Gastrocnemius medialis (tissue), 4 donors: ENCODE results near the gene SPNS2. TPM values are rescaled to one million over a fixed set of nuclear protein-coding genes. Genes with fewer than 3 reads are reported as not detected.

Experiments
- ATAC-seq, 2 donors: fragments of 150-250 bp; one replicate each; pipeline ENCODE4 v1.9.1; 2016
- DNase-seq, 2 donors: peaks; one replicate each; pipeline ENCODE4 v3.0.0-alpha.2; 2019
- H3K27ac ChIP-seq, 4 donors: fragments of 200-600 bp; sonication (generic); 1 replicate in 1 of 4; 2 replicates in 3 of 4; pipeline ENCODE4 v1.5.1; 2016 to 2018; ENCODE audit warnings: mild to moderate bottlenecking in 2 of 4, moderate library complexity in 1 of 4
- H3K27me3 ChIP-seq, 3 donors: fragments of 200-600 bp; sonication (generic) in 2 of 3; 1 replicate in 1 of 3; 2 replicates in 2 of 3; pipeline versions ENCODE4 v1.5.1 to v1.6.0; 2016 to 2019; ENCODE audit warnings: mild to moderate bottlenecking in 1 of 3, moderate library complexity in 1 of 3
- H3K36me3 ChIP-seq, 2 donors: fragments of 200-600 bp; sonication (generic) in 1 of 2; one replicate each; pipeline ENCODE4 v1.5.1; 2017 to 2018
- H3K4me1 ChIP-seq, 2 donors: fragments of 200-600 bp; sonication (generic) in 1 of 2; one replicate each; pipeline ENCODE4 v1.5.1; 2016 to 2017; ENCODE audit warnings: mild to moderate bottlenecking in 2 of 2
- H3K4me3 ChIP-seq, 4 donors: fragments of 200-600 bp; sonication (generic) in 3 of 4; 1 replicate in 1 of 4; 2 replicates in 3 of 4; pipeline ENCODE4 v1.5.1; 2016 to 2019; ENCODE audit warnings: mild to moderate bottlenecking in 2 of 4
- H3K9me3 ChIP-seq, 3 donors: fragments of 200-600 bp; sonication (generic) in 2 of 3; 1 replicate in 1 of 3; 2 replicates in 2 of 3; pipeline ENCODE4 v1.5.1; 2016 to 2019
- POLR2A ChIP-seq, 2 donors: fragments of 450-650 bp; IDR thresholded peaks; one replicate each; pipeline ENCODE4 v1.6.1; 2017; ENCODE audit warnings: antibody characterized with exemption in 2 of 2, mild to moderate bottlenecking in 2 of 2, moderate library complexity in 2 of 2
- in situ Hi-C, 4 donors: fragments of 200-750 bp; cut with MboI; loops; one replicate each; pipeline versions ENCODE4 v1.15.0 to v1.8.0; 2017; ENCODE audit warnings: low sequenced_read_pairs in 4 of 4
- intact Hi-C: fragments of 100-400 bp; cut with DNase I; formaldehyde crosslinking; loops from one replicate; pipeline ENCODE4 v1.15.1; 2023; ENCODE audit warnings: low total_unique reads
- total RNA-seq, 4 donors: library from RNA; depleted of rRNA; stranded (reverse); fragments of >200 nt; gene quantifications; one replicate each; pipeline versions ENCODE4 v1.1.0 to v1.2.3, GENCODE V29; 2016
- TF ChIP-seq, protein P1 (sequence below), 5 experiments: fragments of 450-650 bp in 3 of 5; fragments of 200-600 bp in 2 of 5; sonication (generic) in 2 of 5; IDR thresholded peaks in 4 of 5; conservative IDR thresholded peaks in 1 of 5; 1 replicate in 4 of 5; 2 replicates in 1 of 5; pipeline ENCODE4 v1.5.1; 2016 to 2019; ENCODE audit warnings: antibody characterized with exemption in 5 of 5, mild to moderate bottlenecking in 3 of 5, moderate library complexity in 3 of 5

The SPNS2 gene
- total RNA-seq, 4 donors from 2014 or later, result 2.7 to 6.2 (median 4.2) TPM

DNA sequence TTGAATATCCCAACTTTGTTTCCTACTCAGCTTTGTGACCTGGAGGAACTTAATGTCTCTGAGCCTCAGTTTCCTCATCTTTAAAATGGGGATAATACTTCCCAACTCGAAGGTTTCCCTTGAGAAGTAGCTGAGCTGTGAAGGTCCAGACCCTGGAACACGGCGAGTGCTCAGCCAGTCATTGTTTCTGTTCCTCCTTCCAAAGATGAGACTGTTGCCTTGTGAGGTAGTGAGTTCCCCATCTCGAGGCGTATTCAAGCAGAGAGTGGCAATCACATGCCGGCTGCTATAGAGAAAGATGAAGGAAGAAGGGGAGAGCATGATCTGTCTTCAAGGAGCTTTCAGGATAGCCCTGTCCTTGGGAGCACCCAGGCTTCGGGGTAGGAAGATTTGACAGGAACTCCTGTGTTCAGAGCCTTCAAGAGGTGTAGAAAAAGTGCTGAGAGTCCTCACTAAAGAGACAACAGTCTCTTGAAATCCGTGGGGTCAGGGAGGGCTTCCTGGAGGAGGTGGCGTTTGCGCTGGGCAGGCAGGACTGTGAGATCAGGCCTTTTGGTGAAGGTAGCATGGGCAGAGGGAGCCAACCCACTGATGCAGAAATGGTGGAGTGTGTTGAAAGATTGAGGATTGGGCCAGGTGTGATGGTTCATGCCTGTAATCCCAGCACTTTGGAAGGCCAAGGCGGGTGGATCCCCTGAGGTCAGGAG lies 27.2 kb downstream of the SPNS2 start:
- Histone ChIP-seq H3K27ac (peak overlapping the region in 1 of 4 donors; percentile 25), H3K27me3 (no peaks in the 10 kb centered on the region), H3K36me3 (no peaks in the 10 kb centered on the region), H3K4me3 (no peak overlapping the region), H3K9me3 (no peaks in the 10 kb centered on the region), H3K4me1 (peaks cover 0 to 13% of the 10 kb centered on the region in 2 donors)
- ATAC-seq, result no peak
- no peak for TF ChIP-seq POLR2A (IDR thresholded peaks at IDR 0.05)
- TF ChIP-seq, protein P1, sequence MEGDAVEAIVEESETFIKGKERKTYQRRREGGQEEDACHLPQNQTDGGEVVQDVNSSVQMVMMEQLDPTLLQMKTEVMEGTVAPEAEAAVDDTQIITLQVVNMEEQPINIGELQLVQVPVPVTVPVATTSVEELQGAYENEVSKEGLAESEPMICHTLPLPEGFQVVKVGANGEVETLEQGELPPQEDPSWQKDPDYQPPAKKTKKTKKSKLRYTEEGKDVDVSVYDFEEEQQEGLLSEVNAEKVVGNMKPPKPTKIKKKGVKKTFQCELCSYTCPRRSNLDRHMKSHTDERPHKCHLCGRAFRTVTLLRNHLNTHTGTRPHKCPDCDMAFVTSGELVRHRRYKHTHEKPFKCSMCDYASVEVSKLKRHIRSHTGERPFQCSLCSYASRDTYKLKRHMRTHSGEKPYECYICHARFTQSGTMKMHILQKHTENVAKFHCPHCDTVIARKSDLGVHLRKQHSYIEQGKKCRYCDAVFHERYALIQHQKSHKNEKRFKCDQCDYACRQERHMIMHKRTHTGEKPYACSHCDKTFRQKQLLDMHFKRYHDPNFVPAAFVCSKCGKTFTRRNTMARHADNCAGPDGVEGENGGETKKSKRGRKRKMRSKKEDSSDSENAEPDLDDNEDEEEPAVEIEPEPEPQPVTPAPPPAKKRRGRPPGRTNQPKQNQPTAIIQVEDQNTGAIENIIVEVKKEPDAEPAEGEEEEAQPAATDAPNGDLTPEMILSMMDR (IDR thresholded peaks at IDR 0.05 in 4 of 5, conservative IDR thresholded peaks at IDR 0.05 in 1 of 5), result no peak
- in situ Hi-C loops (no loop called here), intact Hi-C loops (no loop called here)
- no peak for DNase-seq

DNA sequence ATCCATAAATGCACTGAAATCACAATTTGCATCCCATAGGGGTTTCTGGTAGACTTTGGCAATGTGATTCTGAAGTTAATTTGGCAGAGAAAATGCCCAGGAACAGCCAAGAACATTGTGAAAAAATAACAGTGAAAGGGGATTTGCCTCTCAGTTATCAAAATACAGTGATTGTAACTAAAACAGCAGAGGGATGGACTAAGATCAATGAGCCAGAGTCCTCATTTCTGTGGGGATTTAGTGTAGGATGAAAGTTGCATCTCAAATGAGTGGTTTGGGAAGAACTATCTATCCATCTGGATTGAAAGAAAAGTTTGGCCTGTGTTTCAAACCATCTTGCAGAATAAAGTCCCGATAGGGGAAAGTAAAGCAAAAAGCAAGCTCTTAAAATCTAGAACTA lies 28.5 kb downstream of the SPNS2 start:
- H3K4me3 ChIP-seq, result no peak overlapping the region
- intact Hi-C loops (no loop called here), in situ Hi-C loops (no loop called here)
- TF ChIP-seq, protein P1 (IDR thresholded peaks at IDR 0.05 in 4 of 5, conservative IDR thresholded peaks at IDR 0.05 in 1 of 5), result no peak
- no peak for TF ChIP-seq POLR2A (IDR thresholded peaks at IDR 0.05)
- H3K9me3 ChIP-seq, result no peaks in the 10 kb centered on the region
- peaks cover 0 to 17% of the 10 kb centered on the region in 2 donors for H3K4me1 ChIP-seq
- H3K27me3 ChIP-seq, result no peaks in the 10 kb centered on the region
- H3K36me3 ChIP-seq, result no peaks in the 10 kb centered on the region
- DNase-seq, result no peak
- H3K27ac ChIP-seq, result peak overlapping the region in 1 of 4 donors; percentile 37
- no peak for ATAC-seq

DNA sequence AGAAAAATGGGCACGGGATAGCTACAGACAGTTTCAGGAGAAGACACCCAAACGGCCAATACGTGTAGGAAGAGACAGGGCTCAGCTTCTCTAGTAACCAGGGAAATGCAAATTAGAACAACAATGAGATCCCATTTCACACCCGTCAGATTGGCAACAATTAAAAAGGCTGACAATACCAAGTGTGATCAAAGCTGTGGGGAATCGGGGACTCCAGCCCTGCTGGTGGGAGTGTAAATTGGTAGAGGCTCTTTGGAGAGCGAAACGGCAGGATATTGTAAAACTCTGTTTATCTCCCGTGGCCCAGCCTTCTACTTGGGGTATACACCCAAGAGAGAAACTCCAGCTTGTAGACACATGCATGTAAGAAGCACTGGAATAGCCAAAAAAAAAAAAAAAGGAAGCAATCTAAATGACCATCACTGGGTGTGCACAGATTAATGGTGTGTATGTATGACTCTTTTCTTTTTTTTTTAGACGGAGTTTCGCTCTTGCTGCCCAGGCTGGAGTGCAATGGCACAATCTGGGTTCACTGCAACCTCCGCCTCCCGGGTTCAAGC lies 29.0 kb downstream of the SPNS2 start:
- H3K4me1 ChIP-seq, result peaks cover 0 to 17% of the 10 kb centered on the region in 2 donors

DNA sequence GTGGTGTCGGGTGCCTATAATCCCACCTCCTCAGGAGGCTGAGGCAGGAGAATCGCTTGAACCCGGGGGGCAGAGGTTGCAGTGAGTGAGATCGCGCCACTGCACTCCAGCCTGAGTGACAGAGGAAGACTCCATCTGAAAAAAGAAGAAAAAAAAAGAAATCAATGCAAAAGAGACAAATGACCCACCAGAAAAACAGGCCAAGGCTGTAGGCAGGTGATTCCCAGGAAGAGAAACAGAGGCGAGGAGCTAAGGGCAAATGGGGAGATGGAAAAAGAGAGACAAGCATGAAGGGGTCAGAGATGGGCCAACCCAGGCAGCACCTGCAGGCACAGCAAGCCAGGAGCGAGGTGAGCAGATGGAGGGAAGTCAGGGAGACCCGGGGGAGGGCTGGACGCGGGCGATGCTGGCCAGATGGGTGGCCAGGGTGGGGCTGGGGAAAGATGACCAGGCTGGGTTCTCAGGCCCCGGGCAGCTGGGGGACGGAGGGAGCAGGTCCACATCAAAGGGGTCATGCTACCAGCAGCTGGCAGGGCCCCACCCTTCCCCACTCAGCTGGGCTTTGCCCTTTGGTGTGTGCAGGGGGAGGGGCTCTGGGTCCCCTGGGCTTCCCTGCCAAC lies 31.0 kb downstream of the SPNS2 start:
- no peak for ATAC-seq

More for the DNA sequence above, 29.0 kb downstream of the SPNS2 start:
- H3K27ac ChIP-seq, result peak overlapping the region in 2 of 4 donors; percentile 9 to 26
- in situ Hi-C loops (no loop called here), intact Hi-C loops (no loop called here)
- DNase-seq, result no peak
- no peaks in the 10 kb centered on the region for H3K36me3 ChIP-seq
- H3K4me3 ChIP-seq, result no peak overlapping the region
- H3K27me3 ChIP-seq, result no peaks in the 10 kb centered on the region
- H3K9me3 ChIP-seq, result no peaks in the 10 kb centered on the region
- no peak for ATAC-seq
- TF ChIP-seq, protein P1 (IDR thresholded peaks at IDR 0.05 in 4 of 5, conservative IDR thresholded peaks at IDR 0.05 in 1 of 5), result no peak
- no peak for TF ChIP-seq POLR2A (IDR thresholded peaks at IDR 0.05)

More for the DNA sequence above, 31.0 kb downstream of the SPNS2 start:
- Histone ChIP-seq H3K4me1 (peaks cover 4 to 28% of the 10 kb centered on the region in 2 donors), H3K4me3 (no peak overlapping the region), H3K27ac (peak overlapping the region in 3 of 4 donors; percentile 63 to 76 (median 71)), H3K36me3 (no peaks in the 10 kb centered on the region), H3K9me3 (no peaks in the 10 kb centered on the region), H3K27me3 (no peaks in the 10 kb centered on the region)
- TF ChIP-seq, protein P1 (IDR thresholded peaks at IDR 0.05 in 4 of 5, conservative IDR thresholded peaks at IDR 0.05 in 1 of 5), result no peak
- no peak for TF ChIP-seq POLR2A (IDR thresholded peaks at IDR 0.05)
- in situ Hi-C loops, result no loop called here
- no peak for DNase-seq
- intact Hi-C loops, result no loop called here
